Posterior vena cava (tissue), 2 donors: ENCODE results near the gene FXYD5. TPM values are rescaled to one million over a fixed set of nuclear protein-coding genes. Genes with fewer than 3 reads are reported as not detected.
A peak's percentile ranks its signal among the peaks of the same experiment; 100 is the strongest.
"Not testable (repeated sequence)": the region's sequence is repeated elsewhere in the genome, so short reads cannot be mapped to it uniquely, and the experiment has no call there.

ENCODE experiments used
- DNase-seq: peaks from one replicate; pipeline ENCODE4 v3.0.0-alpha.2; 2020; ENCODE audit warnings: low spot score
- intact Hi-C, 2 donors: fragments of 100-400 bp; cut with DNase I; formaldehyde crosslinking; loops; one replicate each; pipeline versions ENCODE4 v1.14.1 to v1.14.2; 2022 to 2023
- total RNA-seq, 2 donors: library from RNA; stranded (reverse); fragmentation: NEBNext Ultra II Directional; extraction: Animal tissue kit (Norgen Biotek cat#: 25700); gene quantifications; one replicate each; pipeline ENCODE4 v1.2.1, GENCODE V29; 2021
- donor health status: DM: yes; HTN: yes; CAD: no.
- donor health status: DM: yes; HTN: yes; CAD: no.

FXYD5 gene
- total RNA-seq, 2 donors from 2014 or later: 67.9 to 89.3 TPM

GRCh38 chr19:35149463-35149862 lies 5.1 kb upstream of the FXYD5 start:
- intact Hi-C loops: loop anchor here in 1 of 2 donors (10.0 kb wide), 1 partner anchor 115 kb away; the partner anchor contains the start of gene USF2
- no peak for DNase-seq

GRCh38 chr19:35150445-35150844 lies 4.1 kb upstream of the FXYD5 start:
- DNase-seq: no peak
- intact Hi-C loops: no loop called here

- intact Hi-C loops: no loop called here
- no peak for DNase-seq
Measured at GRCh38 chr19:35151273-35152065, 3.1 kb upstream of the FXYD5 start.

- not testable (repeated sequence) for DNase-seq
Measured at GRCh38 chr19:35153129-35153522, 1.4 kb upstream of the FXYD5 start.

GRCh38 chr19:35153701-35154524 lies 622 bp upstream of the FXYD5 start:
- no peak for DNase-seq
- intact Hi-C loops: no loop called here

More at GRCh38 chr19:35153129-35153522, 1.4 kb upstream of the FXYD5 start:
- intact Hi-C loops: not testable (repeated sequence)

- DNase-seq: no peak
- intact Hi-C loops: no loop called here
Measured at GRCh38 chr19:35155441-35155840, 906 bp downstream of the FXYD5 start.

GRCh38 chr19:35155981-35156672 lies 1.6 kb downstream of the FXYD5 start:
- DNase-seq: no peak
- intact Hi-C loops: no loop called here

- intact Hi-C loops: no loop called here
- DNase-seq: no peak
Measured at GRCh38 chr19:35156673-35157014, 2.1 kb downstream of the FXYD5 start.

- intact Hi-C loops: no loop called here
- no peak for DNase-seq
Measured at GRCh38 chr19:35157431-35157830, 2.9 kb downstream of the FXYD5 start.

GRCh38 chr19:35159606-35160005 lies 5.1 kb downstream of the FXYD5 start:
- intact Hi-C loops: no loop called here
- DNase-seq: no peak

GRCh38 chr19:35160629-35161433 lies 6.3 kb downstream of the FXYD5 start:
- peak; percentile 36 for DNase-seq
- intact Hi-C loops: no loop called here

- intact Hi-C loops: no loop called here
- DNase-seq: peak; percentile 40
Measured at GRCh38 chr19:35161434-35161743, 6.9 kb downstream of the FXYD5 start.

GRCh38 chr19:35162471-35163326 lies 8.2 kb downstream of the FXYD5 start:
- intact Hi-C loops: no loop called here
- peak; percentile 13 for DNase-seq

GRCh38 chr19:35164418-35164817 lies 9.9 kb downstream of the FXYD5 start:
- peak; percentile 6 for DNase-seq
- intact Hi-C loops: no loop called here

GRCh38 chr19:35165200-35166058 lies 10.9 kb downstream of the FXYD5 start:
- intact Hi-C loops: no loop called here
- DNase-seq: peak; percentile 26

- intact Hi-C loops: no loop called here
- peak; percentile 48 for DNase-seq
Measured at GRCh38 chr19:35166100-35167063, 11.8 kb downstream of the FXYD5 start.
